ENCODE data around the gene TSPAN10. TPM values are rescaled to one million over a fixed set of nuclear protein-coding genes. Genes with fewer than 3 reads are reported as not detected.
A peak's percentile ranks its signal among the peaks of the same experiment; 100 is the strongest.

The TSPAN10 gene
- total and polyA plus RNA-seq, 2 experiments from 2014 or later: 5.0 to 5.8 TPM

- no peak for DNase-seq (ENCODE audit: low read depth in 1 of 2, low spot score in 1 of 2)
- no peaks in the 10 kb centered on the region for H3K9me3 ChIP-seq (ENCODE audit: low read depth)
- no peak overlapping the region for H3K27ac ChIP-seq
- H3K27me3 ChIP-seq: no peaks in the 10 kb centered on the region
- no peak overlapping the region for H3K4me3 ChIP-seq
- no peak for TF ChIP-seq CTCF (IDR thresholded peaks at IDR 0.05; ENCODE audit: low read depth, low read length)
- H3K4me1 ChIP-seq (ENCODE audit: low read depth): peaks cover 12% of the 10 kb centered on the region
- H3K36me3 ChIP-seq: peaks cover 7% of the 10 kb centered on the region
Observed at GRCh38 chr17:81681672-81682071, 44.7 kb downstream of the TSPAN10 start.

DNA sequence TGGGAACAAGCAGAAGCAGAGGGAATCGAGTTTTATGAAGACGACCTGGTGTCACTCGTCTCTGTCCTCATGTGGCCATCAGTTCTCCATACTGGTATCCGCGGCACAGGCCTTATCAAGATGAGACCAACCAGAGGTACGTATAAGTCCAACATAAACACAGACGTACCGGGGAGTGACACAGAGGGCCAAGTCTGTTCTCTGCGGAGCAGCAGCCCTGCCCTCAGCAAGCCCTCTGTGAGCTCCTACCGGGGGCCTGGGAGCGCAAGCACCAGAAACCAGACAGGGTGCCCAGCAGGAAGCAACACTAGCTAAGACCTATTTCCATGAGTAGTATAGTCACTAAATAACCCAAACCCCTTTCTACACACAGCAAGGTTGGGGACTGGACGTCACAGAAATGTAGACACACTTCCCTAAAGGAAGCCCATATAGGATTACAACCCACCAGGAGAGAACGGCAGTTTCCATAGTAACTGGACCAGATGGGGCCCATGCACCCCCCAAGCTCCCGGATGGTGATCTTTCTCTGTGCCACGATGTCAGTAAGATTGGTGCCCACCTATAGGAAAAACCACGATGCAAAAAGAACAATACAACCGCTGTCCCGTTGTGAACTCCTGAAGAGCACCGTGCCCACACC is 45.7 kb downstream of the TSPAN10 start:
- TF ChIP-seq CTCF (IDR thresholded peaks at IDR 0.05; ENCODE audit: low read depth, low read length): no peak
- peak overlapping the region; percentile 81 for H3K27ac ChIP-seq
- peaks cover 12% of the 10 kb centered on the region for H3K4me1 ChIP-seq (ENCODE audit: low read depth)
- peaks cover 9% of the 10 kb centered on the region for H3K36me3 ChIP-seq
- no peak for DNase-seq (ENCODE audit: low read depth in 1 of 2, low spot score in 1 of 2)
- H3K27me3 ChIP-seq: no peaks in the 10 kb centered on the region
- peak overlapping the region; percentile 87 for H3K4me3 ChIP-seq
- H3K9me3 ChIP-seq (ENCODE audit: low read depth): no peaks in the 10 kb centered on the region

DNA sequence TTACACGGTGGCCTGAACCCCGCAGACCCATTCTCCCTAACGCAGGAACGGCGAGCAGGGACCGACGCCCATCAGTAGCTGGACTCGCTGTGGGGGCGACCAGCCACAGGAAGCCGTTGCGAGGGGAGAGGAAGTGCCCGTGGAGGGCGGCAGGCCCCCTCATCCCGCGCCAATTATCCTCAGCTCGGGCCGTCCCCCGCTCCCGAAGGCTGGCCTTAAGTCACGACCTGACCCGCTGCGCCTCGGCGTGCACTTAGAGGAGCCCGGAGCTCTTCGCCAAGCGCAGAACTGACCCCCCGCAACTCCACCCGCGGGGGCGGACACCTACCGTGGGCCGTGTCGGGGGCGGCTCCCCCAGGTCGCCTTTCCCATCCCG is 46.2 kb downstream of the TSPAN10 start:
- peak overlapping the region; percentile 81 for H3K27ac ChIP-seq

GRCh38 chr17:81683584-81684441 is 46.8 kb downstream of the TSPAN10 start, which contains the start of the genes ARL16 and HGS:
TSS of gene ARL16 (minus strand) at chr17:81683797. CDS start at chr17:81683753, 44 bp downstream.
TSS of gene HGS (plus strand) at chr17:81684011. CDS start at chr17:81684067, 56 bp downstream.
- DNase-seq (ENCODE audit: low read depth in 1 of 2, low spot score in 1 of 2): peak; percentile 99
- Histone ChIP-seq H3K4me3 (peak within 1 kb of the TSS; percentile 87), H3K27ac (peak within 1 kb of the TSS; percentile 81), H3K9me3 (ENCODE audit: low read depth) (no peaks in the 10 kb centered on the region), H3K4me1 (ENCODE audit: low read depth) (peaks cover 12% of the 10 kb centered on the region), H3K36me3 (peaks cover 14% of the 10 kb centered on the region), H3K27me3 (no peaks in the 10 kb centered on the region)
- TF ChIP-seq CTCF (IDR thresholded peaks at IDR 0.05; ENCODE audit: low read depth, low read length): no peak

More for the DNA sequence above, 46.2 kb downstream of the TSPAN10 start:
- Histone ChIP-seq H3K27me3 (no peaks in the 10 kb centered on the region), H3K36me3 (peaks cover 9% of the 10 kb centered on the region), H3K9me3 (ENCODE audit: low read depth) (no peaks in the 10 kb centered on the region), H3K4me1 (ENCODE audit: low read depth) (peaks cover 12% of the 10 kb centered on the region), H3K4me3 (peak overlapping the region; percentile 87)
- DNase-seq (ENCODE audit: low read depth in 1 of 2, low spot score in 1 of 2): no peak
- TF ChIP-seq CTCF (IDR thresholded peaks at IDR 0.05; ENCODE audit: low read depth, low read length): no peak

- Histone ChIP-seq H3K9me3 (ENCODE audit: low read depth) (no peaks in the 10 kb centered on the region), H3K27ac (peak overlapping the region; percentile 40), H3K4me1 (ENCODE audit: low read depth) (peaks cover 12% of the 10 kb centered on the region), H3K36me3 (peaks cover 21% of the 10 kb centered on the region), H3K27me3 (no peaks in the 10 kb centered on the region), H3K4me3 (peak overlapping the region; percentile 87)
- no peak for TF ChIP-seq CTCF (IDR thresholded peaks at IDR 0.05; ENCODE audit: low read depth, low read length)
- DNase-seq (ENCODE audit: low read depth in 1 of 2, low spot score in 1 of 2): no peak
Observed at GRCh38 chr17:81684442-81684911, 47.5 kb downstream of the TSPAN10 start.
